WTC11 (cell line): ENCODE data around the gene AUH.

ENCODE experiments used
- ATF1 ChIP-seq: sonication (generic); formaldehyde crosslinking; IDR thresholded peaks from 2 replicates; pipeline ENCODE4 v1.8.1; 2023; ENCODE audit warnings: mild to moderate bottlenecking, moderate library complexity, missing genetic modification reagents
- ATF6 ChIP-seq: sonication (generic); formaldehyde crosslinking; IDR thresholded peaks from 2 replicates; pipeline ENCODE4 v1.8.1; 2023; ENCODE audit warnings: mild to moderate bottlenecking, missing genetic modification reagents
- CREB1 ChIP-seq: sonication (generic); formaldehyde crosslinking; IDR thresholded peaks from 2 replicates; pipeline ENCODE4 v1.8.0; 2023; ENCODE audit warnings: mild to moderate bottlenecking, missing genetic modification reagents
- CREM ChIP-seq: sonication (generic); formaldehyde crosslinking; IDR thresholded peaks from 2 replicates; pipeline ENCODE4 v1.8.1; 2022; ENCODE audit warnings: mild to moderate bottlenecking, missing genetic modification reagents, moderate library complexity
- CTCF ChIP-seq: fragments of 200-600 bp; IDR thresholded peaks from 2 replicates; pipeline ENCODE4 v1.8.0; 2022; ENCODE audit warnings: antibody characterized with exemption
- FOXJ3 ChIP-seq: sonication (generic); formaldehyde crosslinking; IDR thresholded peaks from 2 replicates; pipeline ENCODE4 v1.9.0; 2021; ENCODE audit warnings: missing genetic modification reagents, mild to moderate bottlenecking, borderline replicate concordance
- HMGA2 ChIP-seq: fragments of 250-450 bp; sonication (Bioruptor Pico); IDR thresholded peaks from 2 replicates; pipeline ENCODE4 v1.4.0; 2021; ENCODE audit warnings: mild to moderate bottlenecking, moderate library complexity
- JUN ChIP-seq: sonication (generic); formaldehyde crosslinking; IDR thresholded peaks from 2 replicates; pipeline ENCODE4 v1.8.0; 2023; ENCODE audit warnings: mild to moderate bottlenecking, missing genetic modification reagents
- NR3C1 ChIP-seq: sonication (generic); formaldehyde crosslinking; conservative IDR thresholded peaks from 2 replicates; pipeline ENCODE4 v1.8.1; 2023; ENCODE audit warnings: low read depth, mild to moderate bottlenecking, missing genetic modification reagents
- STAT6 ChIP-seq: sonication (generic); formaldehyde crosslinking; conservative IDR thresholded peaks from 2 replicates; pipeline ENCODE4 v1.8.1; 2023; ENCODE audit warnings: mild to moderate bottlenecking, low read depth, missing genetic modification reagents, moderate library complexity
- TEAD1 ChIP-seq: sonication (generic); formaldehyde crosslinking; IDR thresholded peaks from 2 replicates; pipeline ENCODE4 v1.8.0; 2022; ENCODE audit warnings: mild to moderate bottlenecking, missing genetic modification reagents
- USF2 ChIP-seq: sonication (generic); formaldehyde crosslinking; IDR thresholded peaks from 2 replicates; pipeline ENCODE4 v1.8.1; 2023; ENCODE audit warnings: mild to moderate bottlenecking, missing genetic modification reagents, moderate library complexity
- ZBTB21 ChIP-seq: sonication (generic); formaldehyde crosslinking; IDR thresholded peaks from 2 replicates; pipeline ENCODE4 v1.8.1; 2023; ENCODE audit warnings: mild to moderate bottlenecking, missing genetic modification reagents, borderline replicate concordance

- TF ChIP-seq FOXJ3 (no peak), CTCF (no peak), HMGA2 (CRISPR knock-in tag) (no peak), ATF1 (CRISPR knock-in tag) (no peak), NR3C1 (CRISPR knock-in tag) (no peak), JUN (CRISPR knock-in tag) (no peak), CREB1 (CRISPR knock-in tag) (no peak), CREM (CRISPR knock-in tag) (no peak), USF2 (CRISPR knock-in tag) (no peak), STAT6 (CRISPR knock-in tag) (no peak), TEAD1 (no peak), ATF6 (CRISPR knock-in tag) (no peak), ZBTB21 (no peak)
Observed at GRCh38 chr9:91340395-91340967, 21.2 kb downstream of the AUH start.
